Activated CD8-positive, alpha-beta memory T cell treated with anti-CD3 and anti-CD28 coated beads, Interleukin-2, amount 50 U/mL, for 48 hours (primary cell): Measurements from ENCODE around the gene CATSPERE.
"Not testable (repeated sequence)": the region's sequence is repeated elsewhere in the genome, so short reads cannot be mapped to it uniquely, and the experiment has no call there.

Experiments
- DNase-seq: peaks from one replicate; pipeline ENCODE4 v3.0.0-alpha.2; 2020

CATSPERE gene

GRCh38 chr1:244666672-244667418, 205.8 kb downstream of the CATSPERE start:
- DNase-seq: not testable (repeated sequence)

DNA sequence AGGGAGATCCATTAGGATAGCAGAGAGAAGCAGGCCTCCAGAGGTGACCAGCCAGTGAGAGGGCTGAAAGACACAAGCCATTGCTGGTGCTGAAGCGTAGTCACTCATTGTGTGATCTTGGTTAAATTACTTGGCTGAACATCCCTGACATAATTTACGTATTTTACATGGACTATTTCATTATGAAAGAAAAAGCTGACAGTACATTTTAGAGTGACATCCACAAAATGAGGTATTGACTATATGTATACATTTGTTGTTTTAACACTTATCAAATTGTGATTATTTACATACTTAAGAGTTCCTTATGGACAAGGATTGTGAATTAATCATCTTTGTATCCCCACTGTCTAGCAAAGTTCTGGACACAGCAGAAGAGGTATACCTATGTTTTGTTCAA, 206.7 kb downstream of the CATSPERE start:
- no peak for DNase-seq

DNA sequence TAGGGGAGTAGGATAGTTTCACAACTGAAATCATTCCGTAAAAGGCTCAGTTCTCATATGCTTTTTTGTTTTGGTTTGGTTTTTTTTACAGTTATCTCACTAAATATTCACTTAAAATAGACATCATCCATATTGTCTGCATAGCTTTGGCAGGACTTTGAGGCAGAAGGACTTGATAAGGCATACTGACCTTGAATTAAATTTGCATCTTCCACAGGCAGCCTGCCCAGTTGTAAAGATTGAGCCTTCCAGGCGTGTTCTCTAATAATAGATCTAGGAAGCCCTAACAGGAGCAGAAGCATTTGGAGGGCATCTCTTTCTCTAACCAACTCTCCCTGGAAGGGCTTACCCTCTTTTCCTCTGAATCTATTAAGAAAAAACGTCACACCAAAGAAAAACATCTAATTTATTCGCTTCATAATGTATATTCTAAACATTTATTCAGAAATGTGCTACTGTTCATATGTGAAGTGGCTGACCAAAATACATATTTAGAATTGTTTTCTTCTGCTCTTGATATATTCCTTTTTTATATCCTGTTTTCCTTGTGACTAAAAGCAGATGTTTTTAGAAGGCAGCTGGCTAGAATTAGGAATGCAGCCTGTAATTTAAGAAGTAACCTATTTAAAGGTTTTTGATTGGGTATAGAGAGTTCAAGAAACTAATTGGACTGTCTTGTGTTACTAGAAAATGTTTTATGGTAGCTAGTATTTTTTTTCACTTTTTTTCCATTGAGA, 212.0 kb downstream of the CATSPERE start:
- DNase-seq: no peak

GRCh38 chr1:244674446-244674845, 213.4 kb downstream of the CATSPERE start:
- no peak for DNase-seq

GRCh38 chr1:244675167-244675566, 214.1 kb downstream of the CATSPERE start:
- no peak for DNase-seq

- DNase-seq: no peak
Measured at GRCh38 chr1:244678697-244679096, 217.6 kb downstream of the CATSPERE start.

DNA sequence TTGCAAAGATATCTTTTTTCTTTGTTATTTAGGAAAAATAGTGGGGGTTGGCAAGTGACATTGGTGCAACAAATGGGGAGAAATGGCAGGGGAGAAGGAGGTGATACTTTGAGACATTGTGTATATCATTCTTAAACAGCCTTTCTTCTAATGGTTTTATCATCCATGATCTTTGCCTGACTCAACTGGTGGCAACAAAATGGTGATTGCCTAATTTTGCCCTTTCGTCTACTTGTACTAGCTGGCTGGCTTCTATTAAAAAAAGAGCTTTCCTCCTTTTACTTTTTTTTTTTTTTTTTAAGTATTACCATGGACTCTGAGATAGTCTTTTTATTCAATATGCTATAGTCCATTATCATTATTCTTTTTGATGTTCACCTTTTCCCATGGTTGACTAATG, 219.6 kb downstream of the CATSPERE start:
- DNase-seq: no peak

GRCh38 chr1:244682087-244682486, 221.0 kb downstream of the CATSPERE start:
- DNase-seq: not testable (repeated sequence)
